Peyer's patch (tissue), 4 donors: ENCODE data around the gene OR52N4. TPM values are rescaled to one million over a fixed set of nuclear protein-coding genes. Genes with fewer than 3 reads are reported as not detected.

ENCODE experiments used
- DNase-seq, 3 donors: peaks; one replicate each; pipeline ENCODE4 v3.0.0-alpha.2; 2017 to 2019
- H3K27ac ChIP-seq, 4 donors: fragments of 200-600 bp; sonication (generic); one replicate each; pipeline ENCODE4 v1.5.1; 2016 to 2019
- H3K27me3 ChIP-seq, 2 donors: fragments of 200-600 bp; sonication (generic); one replicate each; pipeline ENCODE4 v1.5.1; 2019
- H3K36me3 ChIP-seq, 3 donors: fragments of 200-600 bp; sonication (generic); one replicate each; pipeline ENCODE4 v1.5.1; 2016 to 2019
- H3K4me1 ChIP-seq, 4 donors: fragments of 200-600 bp; sonication (generic); one replicate each; pipeline ENCODE4 v1.5.1; 2016 to 2019
- H3K4me3 ChIP-seq, 4 donors: fragments of 200-600 bp; sonication (generic); 1 replicate in 3 of 4; 2 replicates in 1 of 4; pipeline ENCODE4 v1.5.1; 2016 to 2019; ENCODE audit warnings: mild to moderate bottlenecking in 1 of 4
- H3K9me3 ChIP-seq, 4 donors: fragments of 200-600 bp; sonication (generic); one replicate each; pipeline ENCODE4 v1.5.1; 2016 to 2019; ENCODE audit warnings: mild to moderate bottlenecking in 1 of 4
- POLR2A ChIP-seq, 2 donors: fragments of 450-650 bp; IDR thresholded peaks; one replicate each; pipeline ENCODE4 v1.5.1; 2017; ENCODE audit warnings: antibody characterized with exemption in 2 of 2, mild to moderate bottlenecking in 2 of 2, moderate library complexity in 2 of 2
- total RNA-seq, 4 donors: library from RNA; depleted of rRNA; stranded (reverse); fragments of >200 nt; gene quantifications; one replicate each; pipeline ENCODE4 v1.1.0, GENCODE V29; 2016
- TF ChIP-seq, protein P1 (sequence below), 6 experiments: fragments of 450-650 bp in 4 of 6; fragments of 200-600 bp in 2 of 6; sonication (generic) in 1 of 6; IDR thresholded peaks; one replicate each; pipeline ENCODE4 v1.5.1; 2017 to 2019; ENCODE audit warnings: antibody characterized with exemption in 6 of 6, mild to moderate bottlenecking in 3 of 6, moderate library complexity in 1 of 6

Gene OR52N4
- total RNA-seq, 4 donors from 2014 or later, result not detected

DNA sequence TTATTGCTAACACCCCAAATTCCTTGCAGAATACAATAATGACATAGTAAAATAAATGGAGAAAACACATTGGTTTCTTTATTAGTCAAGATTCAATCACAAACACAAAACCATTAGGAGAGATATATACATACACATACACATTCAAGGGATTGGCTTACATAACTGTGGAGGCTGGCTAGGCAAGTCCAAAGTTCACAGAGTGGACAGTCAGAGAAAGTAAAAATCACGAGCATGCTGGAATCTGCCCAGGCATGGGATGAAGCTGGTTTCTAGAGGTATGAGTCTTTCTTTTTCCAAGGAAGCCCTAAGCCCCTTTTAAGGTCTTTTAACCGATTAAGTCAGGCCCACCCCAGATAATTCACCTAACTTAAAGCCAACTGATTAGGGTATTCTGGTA, 31.4 kb upstream of the OR52N4 start:
- H3K4me1 ChIP-seq, result no peaks in the 10 kb centered on the region
- no peak for DNase-seq
- no peaks in the 10 kb centered on the region for H3K9me3 ChIP-seq
- no peaks in the 10 kb centered on the region for H3K36me3 ChIP-seq
- no peak overlapping the region for H3K4me3 ChIP-seq
- no peaks in the 10 kb centered on the region for H3K27me3 ChIP-seq
- TF ChIP-seq, protein P1, sequence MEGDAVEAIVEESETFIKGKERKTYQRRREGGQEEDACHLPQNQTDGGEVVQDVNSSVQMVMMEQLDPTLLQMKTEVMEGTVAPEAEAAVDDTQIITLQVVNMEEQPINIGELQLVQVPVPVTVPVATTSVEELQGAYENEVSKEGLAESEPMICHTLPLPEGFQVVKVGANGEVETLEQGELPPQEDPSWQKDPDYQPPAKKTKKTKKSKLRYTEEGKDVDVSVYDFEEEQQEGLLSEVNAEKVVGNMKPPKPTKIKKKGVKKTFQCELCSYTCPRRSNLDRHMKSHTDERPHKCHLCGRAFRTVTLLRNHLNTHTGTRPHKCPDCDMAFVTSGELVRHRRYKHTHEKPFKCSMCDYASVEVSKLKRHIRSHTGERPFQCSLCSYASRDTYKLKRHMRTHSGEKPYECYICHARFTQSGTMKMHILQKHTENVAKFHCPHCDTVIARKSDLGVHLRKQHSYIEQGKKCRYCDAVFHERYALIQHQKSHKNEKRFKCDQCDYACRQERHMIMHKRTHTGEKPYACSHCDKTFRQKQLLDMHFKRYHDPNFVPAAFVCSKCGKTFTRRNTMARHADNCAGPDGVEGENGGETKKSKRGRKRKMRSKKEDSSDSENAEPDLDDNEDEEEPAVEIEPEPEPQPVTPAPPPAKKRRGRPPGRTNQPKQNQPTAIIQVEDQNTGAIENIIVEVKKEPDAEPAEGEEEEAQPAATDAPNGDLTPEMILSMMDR (IDR thresholded peaks at IDR 0.05), result no peak
- no peak for TF ChIP-seq POLR2A (IDR thresholded peaks at IDR 0.05)
- no peak overlapping the region for H3K27ac ChIP-seq

DNA sequence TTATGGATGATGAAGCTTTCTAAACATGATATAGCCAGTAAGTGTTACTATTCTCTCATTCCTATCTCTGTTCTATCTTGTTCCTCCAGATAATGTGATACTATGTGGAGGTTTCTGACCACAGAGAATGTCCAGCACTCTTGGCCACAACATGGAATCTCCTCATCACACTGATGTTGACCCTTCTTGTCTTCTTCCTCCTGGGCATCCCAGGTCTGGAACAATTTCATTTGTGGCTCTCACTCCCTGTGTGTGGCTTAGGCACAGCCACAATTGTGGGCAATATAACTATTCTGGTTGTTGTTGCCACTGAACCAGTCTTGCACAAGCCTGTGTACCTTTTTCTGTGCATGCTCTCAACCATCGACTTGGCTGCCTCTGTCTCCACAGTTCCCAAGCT, 27.7 kb upstream of the OR52N4 start:
- Histone ChIP-seq H3K36me3 (no peaks in the 10 kb centered on the region), H3K27me3 (no peaks in the 10 kb centered on the region), H3K4me3 (no peak overlapping the region), H3K9me3 (no peaks in the 10 kb centered on the region), H3K27ac (no peak overlapping the region), H3K4me1 (no peaks in the 10 kb centered on the region)
- TF ChIP-seq, protein P1 (IDR thresholded peaks at IDR 0.05), result no peak
- no peak for TF ChIP-seq POLR2A (IDR thresholded peaks at IDR 0.05)
- DNase-seq, result no peak

DNA sequence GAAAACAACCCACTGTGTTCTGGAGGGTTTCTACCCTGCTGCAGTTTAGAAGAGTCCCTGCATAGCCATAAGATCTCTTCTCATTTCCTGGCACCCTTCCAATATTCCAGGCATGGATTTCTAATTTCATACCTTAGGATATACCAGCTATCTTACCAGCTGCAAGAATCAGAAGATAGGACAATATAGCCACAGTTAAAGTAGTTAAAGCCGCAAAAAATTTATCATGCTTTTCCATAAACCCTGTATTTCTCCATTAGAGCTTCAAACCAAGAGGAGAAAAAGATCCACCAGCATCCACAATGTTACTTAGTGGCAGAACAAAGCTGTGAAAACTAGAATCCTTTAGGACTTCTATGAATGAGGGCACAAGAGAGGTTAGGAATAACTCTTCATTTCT, 26.4 kb upstream of the OR52N4 start:
- Histone ChIP-seq H3K4me1 (no peaks in the 10 kb centered on the region), H3K27me3 (no peaks in the 10 kb centered on the region), H3K9me3 (no peaks in the 10 kb centered on the region), H3K36me3 (no peaks in the 10 kb centered on the region), H3K4me3 (no peak overlapping the region), H3K27ac (no peak overlapping the region)
- DNase-seq, result no peak
- TF ChIP-seq POLR2A (IDR thresholded peaks at IDR 0.05), result no peak
- TF ChIP-seq, protein P1 (IDR thresholded peaks at IDR 0.05), result no peak

DNA sequence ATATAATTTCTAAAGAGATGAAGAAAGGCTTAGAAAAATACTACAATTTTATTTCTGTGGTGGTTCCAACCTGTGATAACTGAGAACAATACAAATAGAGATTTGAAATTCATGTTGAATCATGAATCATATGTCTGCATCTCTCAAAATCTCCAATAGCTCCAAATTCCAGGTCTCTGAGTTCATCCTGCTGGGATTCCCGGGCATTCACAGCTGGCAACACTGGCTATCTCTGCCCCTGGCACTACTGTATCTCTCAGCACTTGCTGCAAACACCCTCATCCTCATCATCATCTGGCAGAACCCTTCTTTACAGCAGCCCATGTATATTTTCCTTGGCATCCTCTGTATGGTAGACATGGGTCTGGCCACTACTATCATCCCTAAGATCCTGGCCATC, 17.6 kb upstream of the OR52N4 start, which contains the start of gene OR56B1:
Gene OR56B1 (plus strand): TSS at position 53 of the 400 bp plus-strand sequence. CDS start 69 bp downstream, at position 122.
- no peak for TF ChIP-seq POLR2A (IDR thresholded peaks at IDR 0.05)
- TF ChIP-seq, protein P1 (IDR thresholded peaks at IDR 0.05), result no peak
- H3K27ac ChIP-seq, result no peak within 1 kb of the TSS
- no peaks in the 10 kb centered on the region for H3K4me1 ChIP-seq
- peaks cover 0 to 3% (median 0%) of the 10 kb centered on the region in 4 donors for H3K9me3 ChIP-seq
- H3K4me3 ChIP-seq, result no peak within 1 kb of the TSS
- no peaks in the 10 kb centered on the region for H3K27me3 ChIP-seq
- no peak for DNase-seq
- H3K36me3 ChIP-seq, result no peaks in the 10 kb centered on the region

DNA sequence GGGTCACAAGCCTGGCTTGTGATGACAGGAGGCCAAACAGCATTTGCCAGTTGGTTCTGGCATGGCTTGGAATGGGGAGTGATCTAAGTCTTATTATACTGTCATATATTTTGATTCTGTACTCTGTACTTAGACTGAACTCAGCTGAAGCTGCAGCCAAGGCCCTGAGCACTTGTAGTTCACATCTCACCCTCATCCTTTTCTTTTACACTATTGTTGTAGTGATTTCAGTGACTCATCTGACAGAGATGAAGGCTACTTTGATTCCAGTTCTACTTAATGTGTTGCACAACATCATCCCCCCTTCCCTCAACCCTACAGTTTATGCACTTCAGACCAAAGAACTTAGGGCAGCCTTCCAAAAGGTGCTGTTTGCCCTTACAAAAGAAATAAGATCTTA, 17.0 kb upstream of the OR52N4 start:
- Histone ChIP-seq H3K9me3 (peaks cover 0 to 5% (median 0%) of the 10 kb centered on the region in 4 donors), H3K36me3 (no peaks in the 10 kb centered on the region), H3K27ac (no peak overlapping the region), H3K27me3 (no peaks in the 10 kb centered on the region), H3K4me1 (no peaks in the 10 kb centered on the region), H3K4me3 (no peak overlapping the region)
- no peak for DNase-seq
- TF ChIP-seq, protein P1 (IDR thresholded peaks at IDR 0.05), result no peak
- TF ChIP-seq POLR2A (IDR thresholded peaks at IDR 0.05), result no peak
